HUES6 (cell line): ENCODE measurements around the gene STK38L.
A peak's percentile ranks its signal among the peaks of the same experiment; 100 is the strongest.

Source experiments
- H3K27ac ChIP-seq: 2 replicates; pipeline ENCODE4 v1.7.0; 2013; ENCODE audit warnings: low read depth, mild to moderate bottlenecking, low read length, inconsistent platforms
- H3K27me3 ChIP-seq: 2 replicates; pipeline ENCODE4 v1.6.1; 2013; ENCODE audit warnings: low read length; ENCODE audit not compliant: control insufficient read depth, insufficient read depth
- H3K36me3 ChIP-seq: 2 replicates; pipeline ENCODE4 v1.6.1; 2013; ENCODE audit warnings: low read length; ENCODE audit not compliant: control insufficient read depth, insufficient read depth
- H3K4me1 ChIP-seq: 2 replicates; pipeline ENCODE4 v1.6.1; 2013; ENCODE audit warnings: low read length; ENCODE audit not compliant: control insufficient read depth, insufficient read depth
- H3K4me3 ChIP-seq: 2 replicates; pipeline ENCODE4 v1.5.1; 2013; ENCODE audit warnings: low read depth, low read length
- H3K9ac ChIP-seq: one replicate; pipeline ENCODE4 v1.6.1; 2013; ENCODE audit warnings: mild to moderate bottlenecking, low read length
- H3K9me3 ChIP-seq: 2 replicates; pipeline ENCODE4 v1.6.1; 2013; ENCODE audit warnings: low read depth, low read length; ENCODE audit not compliant: control insufficient read depth, insufficient read depth

STK38L gene

GRCh38 chr12:27319848-27320247 is 75.8 kb downstream of the STK38L start:
- Histone ChIP-seq H3K36me3 (peaks cover 49% of the 10 kb centered on the region), H3K4me1 (peaks cover 8% of the 10 kb centered on the region; the same call in 1 of the 2 replicates), H3K9me3 (no peaks in the 10 kb centered on the region), H3K4me3 (no peak overlapping the region), H3K27me3 (no peaks in the 10 kb centered on the region), H3K9ac (no peak overlapping the region), H3K27ac (0 out of 2 replicates have a peak overlapping the region, but pooled peaks have one; percentile 13)

DNA sequence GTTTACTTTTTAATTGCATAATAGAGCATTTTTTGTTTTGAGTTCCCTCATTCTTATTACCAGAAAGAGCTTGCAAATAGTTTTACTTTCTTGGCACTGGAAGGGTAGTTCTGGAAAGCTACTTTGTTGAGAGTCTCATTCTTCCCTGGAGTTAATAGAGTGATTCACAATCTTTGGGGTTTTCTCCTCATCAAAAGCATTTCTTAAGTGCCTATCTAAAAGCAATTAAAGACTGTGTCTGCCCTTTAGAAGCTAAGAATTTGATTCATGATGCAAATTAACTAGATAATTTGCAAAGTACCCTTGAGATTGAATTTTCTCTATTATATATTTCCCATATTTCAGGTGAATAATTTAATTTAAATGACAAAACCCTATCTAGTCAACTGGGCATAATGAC is 80.4 kb downstream of the STK38L start:
- Histone ChIP-seq H3K27ac (no peak overlapping the region), H3K27me3 (no peaks in the 10 kb centered on the region), H3K4me3 (no peak overlapping the region), H3K9ac (no peak overlapping the region), H3K36me3 (peaks cover 22% of the 10 kb centered on the region), H3K4me1 (peaks cover 3% of the 10 kb centered on the region; the same call in 1 of the 2 replicates), H3K9me3 (no peaks in the 10 kb centered on the region)

GRCh38 chr12:27330846-27331245 is 86.8 kb downstream of the STK38L start:
- Histone ChIP-seq H3K27me3 (peaks cover 38% of the 10 kb centered on the region), H3K36me3 (no peaks in the 10 kb centered on the region), H3K4me3 (no peak overlapping the region), H3K4me1 (peaks cover 14% of the 10 kb centered on the region), H3K27ac (no peak overlapping the region), H3K9me3 (no peaks in the 10 kb centered on the region), H3K9ac (no peak overlapping the region)

DNA sequence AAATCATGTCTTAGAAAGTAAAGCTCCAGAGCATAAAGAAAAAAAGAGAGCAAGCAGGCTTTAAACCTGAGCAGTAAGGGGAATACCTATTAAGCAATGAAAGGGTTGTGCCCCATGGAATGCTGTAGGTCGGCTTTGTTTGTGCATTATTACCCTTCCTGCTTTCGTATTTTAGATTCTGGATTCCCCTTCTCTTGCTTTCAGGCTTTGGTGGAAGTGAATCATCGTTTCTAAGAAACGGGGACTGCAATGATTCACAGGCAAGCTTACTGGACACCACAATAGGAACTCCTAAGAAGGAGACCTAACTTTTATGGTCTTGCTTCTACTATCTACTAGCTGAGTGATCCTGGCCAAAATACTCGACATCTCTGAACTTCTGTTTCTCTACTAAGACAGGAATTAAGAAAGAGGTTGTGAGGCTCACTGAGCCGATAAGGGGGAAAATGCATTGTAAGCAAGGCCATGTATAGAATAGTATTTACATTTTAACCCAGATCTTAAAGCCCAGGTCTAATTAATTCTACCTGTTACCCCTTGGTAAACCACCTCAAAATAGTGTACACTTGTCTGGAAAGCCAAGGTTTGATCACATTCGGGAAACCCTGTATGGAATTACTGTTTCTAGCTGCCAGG is 87.3 kb downstream of the STK38L start:
- Histone ChIP-seq H3K4me1 (peaks cover 14% of the 10 kb centered on the region), H3K27me3 (peaks cover 38% of the 10 kb centered on the region), H3K9ac (no peak overlapping the region), H3K4me3 (no peak overlapping the region), H3K9me3 (no peaks in the 10 kb centered on the region), H3K27ac (no peak overlapping the region), H3K36me3 (no peaks in the 10 kb centered on the region)

DNA sequence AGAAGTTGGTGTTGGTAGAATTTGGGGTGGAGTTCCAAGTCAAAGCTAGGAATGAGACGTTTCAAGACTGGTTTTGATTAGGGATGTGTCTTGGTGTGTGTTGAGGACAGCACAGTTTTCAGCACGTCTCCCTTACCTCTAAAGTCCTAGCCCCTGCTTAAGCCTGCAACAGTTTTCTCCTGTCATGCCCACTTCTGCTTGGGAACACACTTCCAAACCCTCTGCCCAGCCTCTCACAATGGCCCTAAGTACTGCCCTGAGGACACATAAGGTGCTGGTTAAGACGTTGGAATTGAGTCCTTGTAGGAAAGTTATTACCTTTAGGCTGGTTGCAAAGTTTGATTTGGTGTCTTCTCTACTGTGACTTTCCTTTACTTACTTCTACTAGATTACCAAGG is 87.8 kb downstream of the STK38L start:
- peaks cover 14% of the 10 kb centered on the region for H3K4me1 ChIP-seq
- peak overlapping the region; percentile 49 for H3K9ac ChIP-seq
- H3K36me3 ChIP-seq = no peaks in the 10 kb centered on the region
- H3K27me3 ChIP-seq = peaks cover 38% of the 10 kb centered on the region
- peak overlapping the region; percentile 64 for H3K4me3 ChIP-seq
- no peaks in the 10 kb centered on the region for H3K9me3 ChIP-seq
- H3K27ac ChIP-seq = no peak overlapping the region

DNA sequence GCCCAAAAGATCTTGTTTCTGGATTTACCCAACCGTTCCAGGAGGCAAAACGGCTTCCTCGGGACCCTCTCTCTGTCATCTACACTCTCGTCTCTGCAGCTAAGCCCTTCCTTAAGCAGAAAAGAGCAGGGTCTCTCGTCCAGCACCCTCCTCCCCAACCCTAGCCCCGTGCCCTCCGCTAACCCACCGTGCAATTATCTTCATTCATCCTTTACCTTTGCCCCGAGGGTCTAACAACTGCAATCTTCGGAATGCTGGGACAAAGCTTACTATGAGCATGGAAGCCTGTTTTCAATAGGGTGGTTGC is 88.3 kb downstream of the STK38L start:
- no peaks in the 10 kb centered on the region for H3K36me3 ChIP-seq
- H3K27ac ChIP-seq = no peak overlapping the region
- H3K9ac ChIP-seq = peak overlapping the region; percentile 49
- no peaks in the 10 kb centered on the region for H3K9me3 ChIP-seq
- peaks cover 38% of the 10 kb centered on the region for H3K27me3 ChIP-seq
- H3K4me3 ChIP-seq = peak overlapping the region; percentile 64
- peaks cover 14% of the 10 kb centered on the region for H3K4me1 ChIP-seq

DNA sequence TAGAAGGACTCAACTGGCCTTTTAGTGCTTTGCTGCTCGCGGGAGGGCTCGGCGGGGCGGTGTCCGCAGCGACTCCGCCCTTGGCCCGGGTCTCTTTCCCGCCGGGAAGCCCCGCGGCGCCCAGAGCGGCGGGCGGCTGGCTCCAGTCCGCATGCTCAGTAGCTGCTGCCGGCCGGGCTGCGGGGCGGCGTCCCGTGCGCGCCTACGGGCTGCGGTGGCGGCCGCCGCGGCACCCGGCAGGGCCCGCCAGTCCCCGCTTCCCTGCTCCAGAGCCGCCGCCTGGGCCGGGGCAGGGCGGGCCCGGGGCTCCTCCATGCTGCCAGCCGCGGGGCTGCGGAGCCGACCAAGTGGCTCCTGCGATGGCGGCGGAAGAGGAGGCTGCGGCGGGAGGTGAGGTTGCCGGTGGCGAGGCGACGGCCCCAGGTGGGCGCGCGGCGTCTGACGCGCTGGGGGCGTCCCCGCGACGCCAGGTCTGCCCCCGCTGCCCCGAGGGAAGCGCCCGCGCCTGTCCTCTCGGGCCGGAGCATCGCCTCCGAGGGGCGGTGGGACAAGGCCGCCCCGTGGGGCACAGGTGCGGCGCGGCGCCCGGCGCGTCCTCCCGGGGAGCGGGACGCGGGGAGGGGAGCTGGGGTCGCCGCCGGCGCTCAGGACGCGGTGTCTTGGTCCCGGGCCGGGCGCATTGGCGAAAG is 88.8 kb downstream of the STK38L start, which contains the start of gene BMAL2:
TSS of gene BMAL2 (plus strand) at position 123 of the 689 bp plus-strand sequence. CDS start at position 360, 237 bp downstream.
- Histone ChIP-seq H3K4me3 (peak within 1 kb of the TSS; percentile 64), H3K4me1 (peaks cover 14% of the 10 kb centered on the region), H3K9ac (peak within 1 kb of the TSS; percentile 70), H3K27me3 (peaks cover 38% of the 10 kb centered on the region), H3K27ac (no peak within 1 kb of the TSS), H3K9me3 (no peaks in the 10 kb centered on the region), H3K36me3 (no peaks in the 10 kb centered on the region)

DNA sequence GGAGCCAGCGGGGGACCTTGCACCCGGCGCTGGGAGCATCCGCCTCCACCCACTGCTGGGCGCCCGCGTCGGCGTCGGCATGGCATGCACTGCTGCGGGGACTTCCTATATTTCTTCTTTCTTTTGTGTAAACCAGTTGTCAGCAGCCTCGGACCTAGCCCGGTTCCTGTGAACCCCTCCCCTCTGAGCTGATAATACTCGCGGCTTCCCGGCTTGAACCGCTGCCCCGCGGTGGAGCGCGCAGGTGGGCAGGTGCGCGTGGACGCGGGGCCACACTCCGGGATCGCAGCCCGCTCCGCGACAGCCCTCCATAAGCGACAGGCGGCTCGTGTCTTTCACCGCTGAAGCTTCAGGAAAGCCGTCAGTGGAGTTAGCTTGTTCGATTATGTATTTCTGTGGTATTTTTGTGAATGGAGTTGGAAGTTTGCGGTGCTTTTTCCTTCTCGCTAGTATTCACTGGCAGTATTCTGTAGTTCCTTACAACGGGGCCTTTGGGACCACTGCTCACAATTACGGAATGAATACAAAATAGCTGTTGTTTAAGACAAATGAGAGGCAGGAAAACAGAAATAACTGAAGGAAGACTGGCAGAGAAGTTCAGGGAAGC is 89.4 kb downstream of the STK38L start:
- Histone ChIP-seq H3K27me3 (peaks cover 38% of the 10 kb centered on the region), H3K27ac (no peak overlapping the region), H3K9me3 (no peaks in the 10 kb centered on the region), H3K4me3 (peak overlapping the region; percentile 64), H3K36me3 (no peaks in the 10 kb centered on the region), H3K9ac (peak overlapping the region; percentile 70), H3K4me1 (peaks cover 14% of the 10 kb centered on the region)

DNA sequence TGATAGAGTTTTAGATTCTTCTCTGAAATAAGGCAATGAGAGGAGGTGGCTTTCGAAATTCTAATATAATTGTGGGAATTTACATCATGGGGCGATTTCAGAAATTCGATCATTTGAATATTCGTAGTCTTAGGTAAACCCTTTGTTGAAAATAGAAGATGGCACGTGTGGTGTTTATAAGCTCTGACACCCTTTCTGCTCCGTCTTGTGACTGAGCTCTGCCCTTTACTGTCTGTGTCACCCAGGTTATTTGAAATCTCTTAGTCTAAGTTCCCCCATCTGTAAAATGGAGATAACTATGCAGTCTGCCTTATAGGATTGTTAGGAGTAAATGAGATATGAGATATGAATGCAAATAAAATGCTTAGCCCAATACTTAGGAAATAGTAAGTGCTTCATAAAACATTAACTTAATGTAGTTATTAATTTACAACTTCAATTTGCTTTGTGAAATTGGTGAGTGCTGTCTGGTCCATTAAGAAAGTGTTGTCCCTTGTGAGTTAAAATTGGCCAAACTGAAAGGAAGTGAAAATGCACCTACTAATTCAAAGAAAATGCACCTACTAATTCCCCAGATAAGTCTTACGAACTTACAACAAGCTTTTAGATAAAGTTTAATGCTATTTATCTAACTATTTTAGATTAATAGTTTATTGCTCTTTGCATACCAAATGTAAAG is 90.1 kb downstream of the STK38L start:
- peak overlapping the region; percentile 64 for H3K4me3 ChIP-seq
- no peaks in the 10 kb centered on the region for H3K36me3 ChIP-seq
- H3K9me3 ChIP-seq = no peaks in the 10 kb centered on the region
- peaks cover 14% of the 10 kb centered on the region for H3K4me1 ChIP-seq
- H3K9ac ChIP-seq = no peak overlapping the region
- H3K27ac ChIP-seq = no peak overlapping the region
- H3K27me3 ChIP-seq = peaks cover 38% of the 10 kb centered on the region

GRCh38 chr12:27334721-27335082 is 90.6 kb downstream of the STK38L start:
- Histone ChIP-seq H3K9me3 (no peaks in the 10 kb centered on the region), H3K36me3 (no peaks in the 10 kb centered on the region), H3K4me1 (peaks cover 14% of the 10 kb centered on the region), H3K27me3 (peaks cover 38% of the 10 kb centered on the region), H3K27ac (no peak overlapping the region), H3K9ac (no peak overlapping the region), H3K4me3 (no peak overlapping the region)
